BE2C (cell line): Measurements from ENCODE around the gene CLCN2.

Experiments used
- DNase-seq: peaks from one replicate; pipeline ENCODE4 v3.0.0-alpha.2; 2020
- H3K27me3 ChIP-seq: fragments of 250-450 bp; sonication (Bioruptor Pico); 2 replicates; pipeline ENCODE4 v1.5.1; 2020; ENCODE audit warnings: mild to moderate bottlenecking
- H3K36me3 ChIP-seq: fragments of 250-450 bp; sonication (Bioruptor Pico); 2 replicates; pipeline ENCODE4 v1.5.1; 2020; ENCODE audit warnings: mild to moderate bottlenecking
- H3K4me1 ChIP-seq: fragments of 250-450 bp; sonication (Bioruptor Pico); 2 replicates; pipeline ENCODE4 v1.5.1; 2020
- H3K4me3 ChIP-seq: 2 replicates; pipeline ENCODE4 v1.5.1; 2011; ENCODE audit warnings: low read depth, low read length
- H3K9me3 ChIP-seq: fragments of 250-450 bp; sonication (Bioruptor Pico); 2 replicates; pipeline ENCODE4 v1.5.1; 2020
- CTCF ChIP-seq: IDR thresholded peaks from 2 replicates; pipeline ENCODE4 v1.5.1; 2012; ENCODE audit warnings: mild to moderate bottlenecking, low read depth, low read length

The CLCN2 gene

GRCh38 chr3:184299488-184300377 is 61.7 kb downstream of the CLCN2 start:
- Histone ChIP-seq H3K36me3 (peaks cover 48% of the 10 kb centered on the region), H3K4me3 (peak overlapping the region; percentile 95), H3K9me3 (no peaks in the 10 kb centered on the region), H3K4me1 (no peaks in the 10 kb centered on the region), H3K27me3 (no peaks in the 10 kb centered on the region)
- no peak for TF ChIP-seq CTCF
- no peak for DNase-seq

GRCh38 chr3:184298759-184299487 is 62.5 kb downstream of the CLCN2 start, which contains the start of gene PSMD2:
Gene PSMD2 (plus strand): TSS chr3:184299241. CDS start chr3:184299267, 26 bp downstream.
- H3K4me3 ChIP-seq = peak within 1 kb of the TSS; percentile 95
- TF ChIP-seq CTCF = no peak
- H3K9me3 ChIP-seq = no peaks in the 10 kb centered on the region
- DNase-seq = peak; percentile 99
- no peaks in the 10 kb centered on the region for H3K4me1 ChIP-seq
- peaks cover 40% of the 10 kb centered on the region for H3K36me3 ChIP-seq
- H3K27me3 ChIP-seq = no peaks in the 10 kb centered on the region

DNA sequence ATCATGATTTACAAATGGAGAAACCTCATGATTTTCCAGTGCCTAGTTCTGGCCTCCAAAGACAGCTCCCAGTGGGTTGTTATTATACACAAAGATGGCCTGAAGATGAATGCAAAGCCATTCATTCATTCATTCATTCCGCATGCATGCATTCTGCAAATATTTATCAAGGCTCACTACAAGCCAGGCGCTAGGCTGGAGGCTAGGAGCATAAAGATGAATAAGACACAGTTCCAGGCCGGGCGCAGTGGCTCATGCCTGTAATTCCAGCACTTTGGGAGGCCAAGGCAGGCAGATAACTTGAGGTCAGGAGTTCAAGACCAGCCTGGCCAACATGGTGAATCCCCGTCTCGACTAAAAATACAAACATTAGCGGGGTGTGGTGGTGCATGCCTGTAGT is 64.8 kb downstream of the CLCN2 start:
- Histone ChIP-seq H3K36me3 (peaks cover 18% of the 10 kb centered on the region), H3K4me1 (no peaks in the 10 kb centered on the region), H3K9me3 (no peaks in the 10 kb centered on the region), H3K4me3 (no peak overlapping the region), H3K27me3 (no peaks in the 10 kb centered on the region)
- no peak for DNase-seq
- no peak for TF ChIP-seq CTCF
